Astrocyte (in vitro differentiated cells and primary cell): Measurements from ENCODE around the gene PAF1.

Experiments
- EZH2 ChIP-seq: IDR thresholded peaks from 2 replicates; pipeline ENCODE4 v1.6.1; 2012; ENCODE audit warnings: mild to moderate bottlenecking, low read length, inconsistent platforms; ENCODE audit not compliant: insufficient read depth
- TF ChIP-seq, protein P1 (sequence below): IDR thresholded peaks from 2 replicates; pipeline ENCODE4 v1.5.1; 2011; ENCODE audit warnings: low read depth, mild to moderate bottlenecking, inconsistent platforms, low read length, moderate library complexity; ENCODE audit not compliant: insufficient read depth

DNA sequence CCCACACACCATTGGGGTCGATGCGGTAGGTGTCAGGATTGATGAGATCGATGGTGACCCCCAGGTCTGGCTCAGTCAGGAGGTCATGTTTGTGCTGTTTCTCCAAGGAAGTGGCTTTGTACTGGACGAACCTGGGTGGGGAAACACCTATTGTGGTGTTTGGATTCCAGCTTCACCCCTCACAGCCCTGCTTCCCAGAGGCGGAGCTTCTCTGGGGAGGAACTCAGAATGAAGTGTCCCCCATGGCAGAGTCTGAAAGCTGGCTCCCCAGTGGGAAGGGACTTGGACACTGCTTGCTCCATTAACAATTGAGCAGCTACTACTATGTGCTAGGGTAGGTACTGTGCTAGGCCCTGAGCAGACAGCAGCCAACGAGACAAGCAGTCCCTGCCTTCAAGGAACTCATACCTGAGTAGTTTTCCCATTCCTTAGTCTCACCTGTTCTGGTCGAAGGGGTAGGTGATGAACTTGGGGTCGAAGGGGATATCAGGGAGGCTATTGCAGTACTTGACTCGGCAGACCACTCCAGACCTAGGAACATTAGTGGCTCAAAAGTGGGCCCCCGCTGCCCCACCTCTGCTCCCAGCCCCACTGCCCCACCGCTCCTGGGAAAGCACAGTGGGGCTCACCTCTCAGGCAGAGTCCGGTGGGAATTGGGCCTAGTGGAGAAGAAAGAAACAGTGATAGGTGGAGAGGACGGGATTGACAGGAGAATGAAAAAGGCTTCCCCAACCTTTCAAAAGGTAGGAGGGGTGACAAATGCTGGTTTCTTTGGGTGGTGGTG, 1.1 kb downstream of the PAF1 start:
- TF ChIP-seq EZH2 = no peak
- TF ChIP-seq, protein P1, sequence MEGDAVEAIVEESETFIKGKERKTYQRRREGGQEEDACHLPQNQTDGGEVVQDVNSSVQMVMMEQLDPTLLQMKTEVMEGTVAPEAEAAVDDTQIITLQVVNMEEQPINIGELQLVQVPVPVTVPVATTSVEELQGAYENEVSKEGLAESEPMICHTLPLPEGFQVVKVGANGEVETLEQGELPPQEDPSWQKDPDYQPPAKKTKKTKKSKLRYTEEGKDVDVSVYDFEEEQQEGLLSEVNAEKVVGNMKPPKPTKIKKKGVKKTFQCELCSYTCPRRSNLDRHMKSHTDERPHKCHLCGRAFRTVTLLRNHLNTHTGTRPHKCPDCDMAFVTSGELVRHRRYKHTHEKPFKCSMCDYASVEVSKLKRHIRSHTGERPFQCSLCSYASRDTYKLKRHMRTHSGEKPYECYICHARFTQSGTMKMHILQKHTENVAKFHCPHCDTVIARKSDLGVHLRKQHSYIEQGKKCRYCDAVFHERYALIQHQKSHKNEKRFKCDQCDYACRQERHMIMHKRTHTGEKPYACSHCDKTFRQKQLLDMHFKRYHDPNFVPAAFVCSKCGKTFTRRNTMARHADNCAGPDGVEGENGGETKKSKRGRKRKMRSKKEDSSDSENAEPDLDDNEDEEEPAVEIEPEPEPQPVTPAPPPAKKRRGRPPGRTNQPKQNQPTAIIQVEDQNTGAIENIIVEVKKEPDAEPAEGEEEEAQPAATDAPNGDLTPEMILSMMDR = no peak
